HEK293 (cell line): ENCODE results near the gene RAB1B.

Source experiments
- ZFP69B ChIP-seq: fragments of 450-650 bp; formaldehyde crosslinking; IDR thresholded peaks from 2 replicates; pipeline ENCODE4 v1.5.1; 2016; ENCODE audit warnings: missing biosample characterization, missing genetic modification characterization
- ZNF670 ChIP-seq: fragments of 450-650 bp; formaldehyde crosslinking; IDR thresholded peaks from 2 replicates; pipeline ENCODE4 v1.5.1; 2016; ENCODE audit warnings: missing biosample characterization, missing genetic modification characterization, low read depth
- TF ChIP-seq, protein P1 (sequence below): fragments of 450-650 bp; formaldehyde crosslinking; IDR thresholded peaks from 2 replicates; pipeline ENCODE4 v1.5.1; 2016; ENCODE audit warnings: missing biosample characterization, missing genetic modification characterization
- TF ChIP-seq, protein P2 (sequence below): fragments of 450-650 bp; formaldehyde crosslinking; optimal IDR thresholded peaks from 2 replicates; pipeline ENCODE3; 2016; ENCODE audit warnings: missing biosample characterization, mild to moderate bottlenecking, missing genetic modification characterization

GRCh38 chr11:66314561-66315497, 46.4 kb downstream of the RAB1B start:
- TF ChIP-seq, protein P1, sequence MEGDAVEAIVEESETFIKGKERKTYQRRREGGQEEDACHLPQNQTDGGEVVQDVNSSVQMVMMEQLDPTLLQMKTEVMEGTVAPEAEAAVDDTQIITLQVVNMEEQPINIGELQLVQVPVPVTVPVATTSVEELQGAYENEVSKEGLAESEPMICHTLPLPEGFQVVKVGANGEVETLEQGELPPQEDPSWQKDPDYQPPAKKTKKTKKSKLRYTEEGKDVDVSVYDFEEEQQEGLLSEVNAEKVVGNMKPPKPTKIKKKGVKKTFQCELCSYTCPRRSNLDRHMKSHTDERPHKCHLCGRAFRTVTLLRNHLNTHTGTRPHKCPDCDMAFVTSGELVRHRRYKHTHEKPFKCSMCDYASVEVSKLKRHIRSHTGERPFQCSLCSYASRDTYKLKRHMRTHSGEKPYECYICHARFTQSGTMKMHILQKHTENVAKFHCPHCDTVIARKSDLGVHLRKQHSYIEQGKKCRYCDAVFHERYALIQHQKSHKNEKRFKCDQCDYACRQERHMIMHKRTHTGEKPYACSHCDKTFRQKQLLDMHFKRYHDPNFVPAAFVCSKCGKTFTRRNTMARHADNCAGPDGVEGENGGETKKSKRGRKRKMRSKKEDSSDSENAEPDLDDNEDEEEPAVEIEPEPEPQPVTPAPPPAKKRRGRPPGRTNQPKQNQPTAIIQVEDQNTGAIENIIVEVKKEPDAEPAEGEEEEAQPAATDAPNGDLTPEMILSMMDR (tag by site-specific recombination) = no peak
- no peak for TF ChIP-seq ZNF670 (tag by site-specific recombination)
- TF ChIP-seq ZFP69B (tag by site-specific recombination) = no peak
- TF ChIP-seq, protein P2, sequence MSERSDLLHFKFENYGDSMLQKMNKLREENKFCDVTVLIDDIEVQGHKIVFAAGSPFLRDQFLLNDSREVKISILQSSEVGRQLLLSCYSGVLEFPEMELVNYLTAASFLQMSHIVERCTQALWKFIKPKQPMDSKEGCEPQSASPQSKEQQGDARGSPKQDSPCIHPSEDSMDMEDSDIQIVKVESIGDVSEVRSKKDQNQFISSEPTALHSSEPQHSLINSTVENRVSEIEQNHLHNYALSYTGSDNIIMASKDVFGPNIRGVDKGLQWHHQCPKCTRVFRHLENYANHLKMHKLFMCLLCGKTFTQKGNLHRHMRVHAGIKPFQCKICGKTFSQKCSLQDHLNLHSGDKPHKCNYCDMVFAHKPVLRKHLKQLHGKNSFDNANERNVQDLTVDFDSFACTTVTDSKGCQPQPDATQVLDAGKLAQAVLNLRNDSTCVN (tag by site-specific recombination) = no peak
